ENCODE results near the gene SDF2L1.

SDF2L1 gene

DNA sequence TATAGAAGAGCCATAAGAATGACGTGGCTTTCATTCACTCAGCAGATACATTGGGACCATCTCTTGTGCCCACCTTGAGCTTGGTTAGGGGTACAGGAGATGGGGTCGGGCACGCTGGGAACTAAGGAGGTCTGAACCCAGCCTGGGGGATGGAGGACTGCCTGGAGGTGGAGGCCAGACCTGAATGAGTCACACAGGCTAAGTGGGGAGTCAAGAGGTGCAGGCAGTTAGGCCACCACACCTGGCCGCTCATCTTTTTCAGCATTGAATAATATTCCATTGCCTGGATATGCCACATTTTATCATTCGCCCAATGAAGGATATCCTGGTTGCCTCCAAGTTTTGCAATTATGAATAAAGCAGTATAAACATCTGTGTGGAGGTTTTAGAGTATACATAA is 19.9 kb downstream of the SDF2L1 start:
- no peaks in the 10 kb centered on the region for H3K36me3 Mint-ChIP-seq (ENCODE audit: low read depth)
- H3K9me3 Mint-ChIP-seq, result no peaks in the 10 kb centered on the region
- no peak overlapping the region for H3K4me3 Mint-ChIP-seq
- H3K27me3 Mint-ChIP-seq (ENCODE audit: low read depth, poor library complexity), result peaks cover 8% of the 10 kb centered on the region
- peaks cover 33% of the 10 kb centered on the region for H3K4me1 Mint-ChIP-seq
- H3K27ac Mint-ChIP-seq, result no peak overlapping the region
- DNase-seq, result no peak
- TF ChIP-seq, protein P1, sequence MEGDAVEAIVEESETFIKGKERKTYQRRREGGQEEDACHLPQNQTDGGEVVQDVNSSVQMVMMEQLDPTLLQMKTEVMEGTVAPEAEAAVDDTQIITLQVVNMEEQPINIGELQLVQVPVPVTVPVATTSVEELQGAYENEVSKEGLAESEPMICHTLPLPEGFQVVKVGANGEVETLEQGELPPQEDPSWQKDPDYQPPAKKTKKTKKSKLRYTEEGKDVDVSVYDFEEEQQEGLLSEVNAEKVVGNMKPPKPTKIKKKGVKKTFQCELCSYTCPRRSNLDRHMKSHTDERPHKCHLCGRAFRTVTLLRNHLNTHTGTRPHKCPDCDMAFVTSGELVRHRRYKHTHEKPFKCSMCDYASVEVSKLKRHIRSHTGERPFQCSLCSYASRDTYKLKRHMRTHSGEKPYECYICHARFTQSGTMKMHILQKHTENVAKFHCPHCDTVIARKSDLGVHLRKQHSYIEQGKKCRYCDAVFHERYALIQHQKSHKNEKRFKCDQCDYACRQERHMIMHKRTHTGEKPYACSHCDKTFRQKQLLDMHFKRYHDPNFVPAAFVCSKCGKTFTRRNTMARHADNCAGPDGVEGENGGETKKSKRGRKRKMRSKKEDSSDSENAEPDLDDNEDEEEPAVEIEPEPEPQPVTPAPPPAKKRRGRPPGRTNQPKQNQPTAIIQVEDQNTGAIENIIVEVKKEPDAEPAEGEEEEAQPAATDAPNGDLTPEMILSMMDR (IDR thresholded peaks at IDR 0.05), result no peak

DNA sequence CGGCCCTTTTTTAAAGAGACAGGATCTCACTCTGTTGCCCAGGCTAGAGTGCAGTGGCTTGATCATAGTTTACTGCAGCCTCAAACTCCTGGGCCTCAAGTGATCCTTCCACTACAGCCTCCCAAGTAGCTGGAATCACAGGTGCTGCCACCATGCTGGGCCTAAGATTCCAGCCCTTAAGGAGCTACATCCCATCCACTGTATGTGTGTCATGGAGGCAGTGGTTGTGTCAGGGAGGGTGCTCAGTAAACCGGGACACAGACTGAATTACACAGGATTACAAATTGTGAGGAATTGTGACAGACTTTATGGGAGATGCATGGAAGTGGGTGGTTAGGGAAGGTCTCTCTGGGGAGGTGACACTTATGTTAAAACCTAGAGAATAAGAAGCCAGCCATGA is 21.6 kb downstream of the SDF2L1 start:
- no peak overlapping the region for H3K27ac Mint-ChIP-seq
- DNase-seq, result no peak
- peak overlapping the region; percentile 24 for H3K4me3 Mint-ChIP-seq
- H3K4me1 Mint-ChIP-seq, result peaks cover 32% of the 10 kb centered on the region
- peaks cover 8% of the 10 kb centered on the region for H3K27me3 Mint-ChIP-seq (ENCODE audit: low read depth, poor library complexity)
- H3K36me3 Mint-ChIP-seq (ENCODE audit: low read depth), result peaks cover 5% of the 10 kb centered on the region
- TF ChIP-seq, protein P1 (IDR thresholded peaks at IDR 0.05), result no peak
- H3K9me3 Mint-ChIP-seq, result no peaks in the 10 kb centered on the region

DNA sequence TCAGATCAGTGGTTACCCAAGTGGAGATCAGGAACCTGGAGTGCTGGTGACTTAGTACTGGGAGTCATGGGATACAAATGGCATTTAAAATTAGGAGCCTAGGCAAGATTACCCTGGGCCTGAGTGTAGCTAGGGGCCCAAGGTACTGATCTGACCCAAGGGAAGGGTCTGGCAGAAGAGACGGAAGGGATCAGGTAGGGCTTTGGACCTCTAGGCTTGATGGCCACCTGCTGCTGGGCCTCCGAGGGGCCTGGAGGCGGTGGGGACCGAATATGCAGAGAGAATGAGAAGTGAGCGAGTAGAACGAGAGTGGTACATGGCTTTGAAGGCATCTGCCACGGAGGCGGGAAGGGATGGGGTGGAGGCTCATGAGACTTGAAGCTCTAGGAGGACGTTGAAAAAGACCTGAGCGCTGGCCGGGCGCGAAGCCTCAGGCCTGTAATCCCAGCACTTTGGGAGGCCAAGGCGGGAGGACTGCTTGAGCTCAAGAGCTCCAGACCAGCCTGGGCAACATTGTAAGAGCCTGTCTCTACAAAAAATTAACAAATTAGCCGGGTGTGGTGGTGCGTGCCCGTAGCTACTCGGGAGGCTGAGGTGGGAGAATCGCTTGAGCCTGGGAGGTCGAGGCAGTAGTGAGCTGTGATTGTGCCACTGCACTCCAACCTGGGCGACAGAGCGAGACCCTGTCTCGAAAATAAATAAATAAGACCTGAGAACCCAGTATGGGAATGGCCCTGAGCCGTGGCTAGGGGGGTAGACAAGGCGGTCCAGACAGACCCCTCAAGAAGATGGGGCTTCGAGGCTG is 23.1 kb downstream of the SDF2L1 start:
- Mint-ChIP-seq H3K27me3 (ENCODE audit: low read depth, poor library complexity) (peaks cover 10% of the 10 kb centered on the region), H3K4me1 (peaks cover 30% of the 10 kb centered on the region), H3K27ac (no peak overlapping the region), H3K36me3 (ENCODE audit: low read depth) (peaks cover 13% of the 10 kb centered on the region), H3K9me3 (no peaks in the 10 kb centered on the region), H3K4me3 (peak overlapping the region; percentile 97)
- no peak for DNase-seq
- TF ChIP-seq, protein P1 (IDR thresholded peaks at IDR 0.05), result no peak

DNA sequence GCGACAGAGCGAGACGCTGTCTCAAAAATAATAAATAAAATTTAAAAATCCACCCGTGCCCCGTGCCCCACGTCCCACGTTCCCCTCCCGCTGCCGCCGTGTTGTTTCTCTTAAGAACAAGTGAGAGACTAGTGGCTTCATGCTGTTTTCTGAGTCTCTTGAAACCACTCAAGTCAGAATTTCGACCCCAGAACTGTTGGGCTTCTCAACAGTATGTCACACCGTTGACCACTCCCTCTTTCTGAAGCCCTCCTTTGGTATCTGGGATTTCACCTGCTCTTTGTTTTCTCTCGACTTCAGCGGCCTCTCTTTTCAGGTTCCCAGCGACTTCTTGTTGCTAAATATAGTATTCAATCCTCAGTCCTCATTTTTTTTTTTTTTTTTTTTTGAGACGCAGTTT is 24.7 kb downstream of the SDF2L1 start:
- TF ChIP-seq, protein P1 (IDR thresholded peaks at IDR 0.05), result no peak
- Mint-ChIP-seq H3K4me1 (peaks cover 26% of the 10 kb centered on the region), H3K36me3 (ENCODE audit: low read depth) (peaks cover 25% of the 10 kb centered on the region), H3K9me3 (no peaks in the 10 kb centered on the region), H3K4me3 (peak overlapping the region; percentile 97), H3K27me3 (ENCODE audit: low read depth, poor library complexity) (peaks cover 10% of the 10 kb centered on the region), H3K27ac (peak overlapping the region; percentile 85)
- DNase-seq, result no peak

DNA sequence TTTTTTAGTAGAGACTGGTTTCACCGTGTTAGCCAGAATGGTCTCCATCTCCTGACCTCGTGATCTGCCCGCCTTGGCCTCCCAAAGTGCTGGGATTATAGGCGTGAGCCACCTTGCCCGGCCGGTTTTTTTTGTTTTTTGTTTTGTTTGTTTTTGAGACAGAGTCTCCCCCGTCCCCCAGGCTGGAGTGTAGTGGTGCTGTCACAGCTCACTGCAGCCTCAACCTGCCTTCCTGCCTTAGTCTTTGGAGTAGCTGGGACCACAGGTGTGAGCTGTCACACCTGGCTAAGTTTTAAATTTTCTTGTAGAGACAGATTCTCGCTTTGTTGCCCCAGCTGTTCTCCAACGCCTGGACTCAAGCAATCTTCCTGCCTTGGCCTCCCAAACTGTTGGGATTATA is 26.9 kb downstream of the SDF2L1 start:
- TF ChIP-seq, protein P1 (IDR thresholded peaks at IDR 0.05), result no peak
- no peak overlapping the region for H3K27ac Mint-ChIP-seq
- H3K4me1 Mint-ChIP-seq, result peaks cover 21% of the 10 kb centered on the region
- no peak overlapping the region for H3K4me3 Mint-ChIP-seq
- H3K9me3 Mint-ChIP-seq, result no peaks in the 10 kb centered on the region
- no peak for DNase-seq
- peaks cover 32% of the 10 kb centered on the region for H3K36me3 Mint-ChIP-seq (ENCODE audit: low read depth)
- H3K27me3 Mint-ChIP-seq (ENCODE audit: low read depth, poor library complexity), result peaks cover 3% of the 10 kb centered on the region

DNA sequence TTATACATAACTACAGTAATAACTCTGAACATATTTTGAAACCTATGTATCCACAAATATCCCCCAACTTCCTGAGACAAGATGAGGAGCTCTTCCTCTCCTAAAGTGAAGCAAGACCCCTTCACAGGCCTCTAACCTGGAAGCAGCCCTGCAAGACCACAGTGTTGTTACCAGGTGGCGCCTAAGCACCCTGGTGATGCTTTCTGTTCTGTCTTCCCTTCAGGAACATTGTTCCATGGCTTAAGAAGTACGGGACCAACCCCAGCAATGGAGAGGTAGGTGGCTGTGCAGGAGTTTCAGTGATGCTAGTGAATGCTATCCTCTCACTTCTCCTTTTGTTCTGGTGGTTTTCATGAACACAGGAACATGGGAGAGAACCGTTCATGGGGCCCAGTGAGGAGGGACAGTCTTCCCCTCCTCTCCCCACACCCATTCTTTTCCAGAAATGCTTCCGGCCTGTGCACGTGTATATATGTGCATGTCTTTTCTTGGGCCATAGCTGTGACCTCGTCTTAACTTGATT is 30.1 kb downstream of the SDF2L1 start:
- Mint-ChIP-seq H3K27me3 (ENCODE audit: low read depth, poor library complexity) (peaks cover 3% of the 10 kb centered on the region), H3K27ac (no peak overlapping the region), H3K9me3 (peaks cover 14% of the 10 kb centered on the region), H3K4me3 (no peak overlapping the region), H3K36me3 (ENCODE audit: low read depth) (peaks cover 62% of the 10 kb centered on the region), H3K4me1 (peaks cover 5% of the 10 kb centered on the region)
- TF ChIP-seq, protein P1 (IDR thresholded peaks at IDR 0.05), result no peak
- DNase-seq, result no peak
